ENCODE results near the gene C19orf81.

Gene C19orf81

DNA sequence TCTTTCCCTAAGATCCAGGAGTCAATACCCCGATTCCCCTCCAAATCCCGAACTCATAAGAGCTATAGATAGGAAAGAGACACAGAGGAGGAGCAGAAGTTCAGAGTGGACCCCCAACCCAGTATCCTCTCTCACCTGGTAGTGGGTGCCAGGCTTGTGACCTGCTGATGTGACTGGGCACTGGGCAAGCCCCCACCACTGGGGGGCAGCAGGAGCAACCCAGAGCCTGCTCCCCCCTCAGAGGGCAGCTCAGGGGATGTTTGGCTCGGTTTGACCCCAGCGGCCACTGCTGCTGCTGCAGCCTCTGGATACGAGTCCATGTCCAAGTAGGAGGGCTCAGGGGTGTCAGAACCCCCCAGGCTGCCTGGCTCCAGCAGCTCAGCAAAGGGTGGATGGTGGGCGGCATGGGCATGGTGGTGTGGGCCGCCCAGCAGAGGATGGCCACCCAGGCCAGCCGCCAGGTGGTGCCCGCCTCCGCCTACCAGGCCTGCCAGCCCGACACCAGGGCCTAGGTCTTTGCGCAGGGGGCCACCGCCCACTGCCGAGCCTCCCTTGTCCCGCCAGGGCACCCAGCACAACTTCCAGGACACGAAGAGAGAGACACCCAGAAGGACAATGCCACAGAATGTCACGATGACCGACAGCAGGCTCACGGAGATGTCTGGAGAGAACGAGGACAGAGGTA, 17.0 kb upstream of the C19orf81 start:
- FAIRE-seq = no peak

DNA sequence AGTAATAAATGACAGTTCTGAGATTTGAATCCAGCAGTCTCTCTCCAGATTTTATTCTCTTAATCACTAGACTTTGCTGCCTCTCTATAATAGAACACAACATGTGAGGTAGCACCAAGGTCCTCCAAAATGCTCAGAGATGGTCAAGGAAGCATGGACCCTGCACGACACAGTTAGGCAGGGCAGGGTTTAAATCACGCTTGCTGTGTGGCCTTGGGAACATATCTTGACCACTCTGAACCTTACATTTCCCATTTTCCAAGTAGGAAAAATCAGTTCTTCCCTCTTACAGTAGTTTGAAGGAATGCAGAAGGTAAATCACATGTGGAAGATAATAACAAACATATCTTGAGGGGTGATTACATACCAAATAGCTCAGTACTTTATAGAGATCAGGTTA, 15.9 kb upstream of the C19orf81 start:
- FAIRE-seq = no peak

DNA sequence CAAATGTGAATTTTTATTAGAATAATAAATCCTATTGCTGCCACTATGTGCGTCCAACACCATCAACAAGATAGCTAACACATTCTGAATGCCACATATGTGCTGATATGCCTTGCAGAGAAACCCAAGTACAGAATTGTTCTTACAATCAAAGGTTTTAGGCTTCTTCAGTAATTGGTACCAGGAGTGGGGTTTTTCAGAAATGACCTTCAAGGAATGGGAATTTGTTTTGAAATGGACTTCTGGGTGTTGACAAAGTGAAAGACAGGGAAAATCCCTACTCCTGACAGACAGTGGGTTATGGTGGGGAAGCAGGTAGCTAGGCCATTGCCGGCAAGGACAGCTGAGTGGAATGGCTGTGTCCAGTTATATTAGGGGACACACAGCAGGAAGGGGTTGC, 15.3 kb upstream of the C19orf81 start:
- no peak for FAIRE-seq

DNA sequence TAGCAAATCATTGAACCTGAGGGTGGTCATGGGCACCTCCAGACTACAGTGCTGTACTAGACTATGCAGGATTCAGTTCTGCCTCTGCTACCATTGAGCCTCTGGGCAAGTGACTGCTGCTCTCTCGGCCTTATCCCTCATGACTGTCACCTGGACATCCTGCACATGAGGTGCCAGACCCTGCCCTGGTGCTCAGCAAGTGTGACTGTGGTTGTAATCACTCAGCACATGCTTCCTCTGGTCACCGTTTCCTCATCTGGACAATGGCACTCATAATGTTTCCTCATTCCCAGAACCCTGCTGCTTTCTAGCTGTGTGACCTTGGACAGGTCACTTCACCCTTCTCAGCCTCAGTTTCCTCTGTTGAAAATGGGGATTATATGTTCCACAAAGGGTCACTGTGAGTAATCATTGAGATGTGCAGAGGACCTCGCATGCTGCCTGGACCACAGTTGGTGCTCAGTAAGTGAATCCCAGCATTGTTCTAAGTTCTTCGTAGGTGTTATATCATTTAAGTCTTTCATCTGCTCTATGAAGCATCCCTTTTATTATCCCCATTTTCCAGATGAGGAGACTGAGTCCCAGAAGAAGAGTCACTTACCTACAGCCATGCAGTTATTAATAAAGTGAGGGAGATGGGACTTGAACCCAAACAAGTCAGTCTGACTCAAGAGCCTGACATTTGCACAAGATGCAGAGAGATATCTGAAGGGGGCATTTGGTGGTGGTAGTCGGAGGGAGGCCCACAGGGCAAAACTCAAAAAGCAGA, 12.7 kb upstream of the C19orf81 start:
- FAIRE-seq = no peak

DNA sequence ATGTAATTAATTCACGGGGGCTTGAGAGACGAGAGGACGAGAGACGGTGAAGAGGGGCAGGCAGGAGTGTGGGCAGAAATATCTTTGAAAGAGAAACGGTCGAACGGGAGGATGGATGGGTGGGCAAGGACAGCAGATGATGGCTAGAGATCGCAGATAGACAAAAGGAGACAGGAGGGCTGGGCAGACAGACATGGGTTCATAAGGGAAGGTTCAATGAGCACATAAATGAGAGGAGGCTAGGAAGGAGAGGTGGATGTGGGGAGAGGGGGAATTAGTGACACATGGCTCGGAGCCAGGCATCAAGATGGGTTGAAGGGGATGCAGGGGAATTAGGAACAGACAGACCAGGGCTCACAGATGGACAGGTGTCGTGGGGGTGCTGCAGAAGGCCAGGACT, 10.6 kb upstream of the C19orf81 start:
- no peak for FAIRE-seq

DNA sequence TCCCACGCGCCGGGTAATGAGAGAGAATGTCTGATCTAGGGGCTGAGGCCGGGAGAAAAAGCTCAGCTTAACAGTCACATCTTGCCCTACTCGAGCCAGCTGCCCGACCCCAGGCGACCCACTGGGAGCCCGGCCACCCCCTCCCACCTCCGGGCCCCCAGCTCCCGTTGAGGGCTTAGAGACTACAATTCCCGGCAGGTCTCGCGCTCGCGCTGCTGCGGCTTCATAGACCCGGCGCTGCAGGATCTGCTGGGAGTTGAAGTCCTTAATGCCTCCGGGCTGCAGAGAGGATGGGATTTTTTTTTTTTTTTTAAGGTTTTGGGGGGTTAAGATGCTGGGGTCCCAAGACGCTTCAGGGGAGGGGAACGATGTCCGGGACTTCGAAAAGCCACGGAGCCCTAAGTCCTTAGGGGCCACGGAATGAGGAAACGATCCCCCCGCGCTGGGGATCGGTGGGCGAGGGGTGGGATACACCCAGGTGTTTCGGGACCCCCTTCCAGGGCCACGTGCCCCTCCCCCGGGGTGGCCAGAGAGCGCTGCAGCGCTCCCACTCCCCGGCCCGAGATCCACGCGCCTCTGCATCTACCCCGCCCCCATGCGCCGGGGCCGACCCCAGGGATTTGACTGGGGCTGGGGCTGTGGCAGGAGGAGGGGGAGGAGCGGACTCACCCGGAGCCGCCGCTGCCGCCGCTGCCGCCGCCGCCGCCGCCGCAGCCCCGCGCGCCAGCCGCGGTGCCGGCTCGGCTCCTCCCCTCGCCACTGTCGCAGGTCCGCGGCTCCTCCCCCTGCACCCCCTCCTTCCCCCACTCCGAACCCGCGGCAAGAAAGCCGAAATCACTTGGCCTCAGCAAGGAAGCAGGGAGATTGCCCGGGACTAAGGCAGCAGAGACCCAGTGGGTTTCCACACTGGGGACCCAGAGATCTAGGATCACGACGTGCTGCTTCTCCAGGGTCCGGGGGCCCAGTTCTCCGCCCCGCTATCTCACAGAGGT, 9.8 kb upstream of the C19orf81 start, which contains the start of gene SYT3:
Gene SYT3, minus strand, starts transcription at position 761 of the 992 bp plus-strand sequence. CDS start 2,470 bp downstream, outside the sequence.
- FAIRE-seq = no peak

DNA sequence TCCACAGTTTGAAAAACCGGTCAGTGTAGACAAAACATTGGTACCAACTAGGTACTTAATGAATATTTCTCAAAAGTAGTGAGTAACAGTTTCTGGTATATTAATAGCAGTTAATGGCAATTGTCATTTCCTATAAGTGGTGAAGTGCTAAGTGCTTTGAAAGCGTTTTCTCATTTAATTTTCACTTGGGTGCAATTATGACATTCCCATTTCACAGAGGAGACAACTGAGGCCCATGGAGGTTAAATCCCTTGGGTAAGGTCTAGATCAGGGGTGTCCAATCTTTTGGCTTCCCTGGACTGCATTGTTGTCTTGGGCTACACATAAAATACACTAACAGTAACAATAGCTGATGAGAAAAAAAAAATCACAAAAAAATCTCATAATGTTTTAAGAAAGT, 8.9 kb upstream of the C19orf81 start:
- no peak for FAIRE-seq

DNA sequence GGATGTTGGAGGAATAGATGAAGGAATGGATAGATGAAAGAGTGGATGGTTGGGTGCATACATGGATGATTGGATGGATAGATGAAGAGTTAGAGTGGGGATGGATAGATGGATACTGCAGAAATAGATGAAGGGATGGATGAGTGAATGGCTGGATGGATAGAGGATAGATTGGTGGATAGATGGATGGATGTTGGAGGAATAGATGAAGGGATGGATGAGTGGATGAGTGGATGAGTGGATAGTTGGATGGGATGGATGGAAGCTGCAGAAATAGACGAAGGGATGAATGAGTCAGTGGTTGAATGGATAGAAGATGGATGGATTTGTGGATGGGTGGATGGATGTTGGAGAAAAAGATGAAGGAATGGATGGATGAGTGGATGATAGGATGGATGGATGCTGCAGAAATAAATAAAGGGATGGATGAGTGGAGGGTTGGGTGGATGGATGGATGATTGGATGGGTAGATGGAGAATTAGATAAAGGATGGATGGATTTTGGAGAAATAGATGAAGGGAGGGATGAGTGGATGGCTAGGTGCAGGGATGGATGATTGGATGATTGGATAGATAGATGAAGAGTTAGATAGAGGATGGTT, 4.8 kb upstream of the C19orf81 start:
- no peak for FAIRE-seq

DNA sequence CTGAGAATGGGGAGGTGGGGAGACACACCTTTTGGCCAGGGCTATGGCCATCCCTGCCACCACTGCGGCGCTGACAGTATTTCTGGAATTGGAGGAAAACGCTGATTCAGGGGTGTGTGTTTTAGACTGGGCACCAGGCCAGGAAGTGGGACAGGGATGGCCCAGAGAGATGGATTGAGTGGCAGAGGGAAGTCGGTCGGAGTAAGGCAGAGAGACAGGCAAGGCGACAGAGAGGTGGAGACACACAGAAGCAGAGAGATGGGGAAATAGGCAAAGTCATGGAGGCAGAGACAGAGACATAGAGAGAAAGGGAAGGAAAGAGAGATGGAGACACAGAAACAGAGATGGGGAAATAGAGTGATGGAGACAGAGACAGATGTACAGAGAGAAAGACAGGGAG, 4.1 kb upstream of the C19orf81 start:
- no peak for FAIRE-seq

DNA sequence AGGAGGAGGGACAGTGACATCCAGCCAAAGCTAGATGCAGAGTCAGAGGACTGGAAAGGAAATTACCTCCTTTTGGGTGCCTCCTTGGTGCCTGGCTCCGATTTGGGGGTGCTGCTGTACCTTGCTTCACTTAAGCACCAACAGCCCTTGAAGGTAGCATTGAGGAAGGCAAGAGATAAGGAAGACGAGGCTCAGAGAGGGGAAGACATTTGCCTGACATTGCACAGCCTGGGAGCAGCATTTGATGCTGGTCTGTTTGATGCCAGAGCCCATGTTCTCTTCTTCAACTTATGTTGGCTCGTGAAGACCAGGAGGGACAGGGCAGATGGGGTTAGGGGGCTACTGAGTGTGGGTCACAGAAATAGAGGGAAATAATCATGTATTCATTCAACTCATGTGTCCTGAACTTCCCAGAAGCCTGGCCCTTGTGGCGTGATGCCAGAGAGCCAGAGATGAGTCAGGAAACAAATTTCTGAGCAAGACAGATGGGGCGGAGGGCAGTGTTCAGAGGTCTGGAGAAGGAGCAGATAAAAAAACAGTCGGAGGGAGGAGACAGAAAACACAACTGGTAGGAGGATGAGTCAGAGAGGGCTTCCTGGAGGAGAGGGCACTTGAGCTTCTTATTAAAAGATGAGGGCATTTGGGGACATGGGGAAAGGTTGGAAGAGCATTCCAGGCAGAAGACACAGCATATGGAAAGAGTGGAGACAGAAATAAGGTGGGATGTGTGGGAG, 3.0 kb upstream of the C19orf81 start:
- no peak for FAIRE-seq

DNA sequence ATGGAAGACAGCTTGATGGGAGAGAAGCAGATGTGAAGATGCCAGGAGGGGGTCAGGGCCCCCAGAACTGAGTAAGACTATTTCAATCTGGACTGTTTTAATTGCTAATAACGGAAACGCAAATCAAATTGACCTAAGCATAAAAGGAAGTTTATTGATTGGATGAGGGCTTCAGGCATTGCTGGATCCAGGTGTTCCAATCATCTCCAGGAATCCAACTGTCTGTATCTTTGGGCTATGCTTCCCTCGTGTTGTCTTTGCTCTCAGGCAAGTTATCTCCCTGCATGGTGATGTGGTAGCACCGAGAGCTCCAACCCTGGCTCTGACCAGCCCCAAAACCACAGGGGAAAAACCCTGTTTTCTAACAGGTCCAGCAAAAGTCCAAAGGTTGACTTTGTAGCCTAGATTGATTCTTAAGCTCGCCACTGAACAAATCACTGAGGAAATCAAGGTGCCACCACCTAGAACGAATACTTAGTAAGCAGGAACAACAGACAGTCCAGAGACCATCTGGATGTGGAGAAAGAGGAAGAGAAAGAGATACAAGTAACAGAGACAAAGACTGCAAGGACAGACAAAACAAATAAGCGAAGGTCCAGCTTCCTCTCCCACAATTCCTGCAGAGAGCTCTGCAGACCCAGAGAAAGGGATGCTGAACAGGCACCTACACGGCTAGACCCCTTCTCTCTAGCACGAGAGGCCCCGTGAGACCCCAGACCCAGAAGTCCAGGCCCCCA, 1.2 kb upstream of the C19orf81 start:
- no peak for FAIRE-seq

DNA sequence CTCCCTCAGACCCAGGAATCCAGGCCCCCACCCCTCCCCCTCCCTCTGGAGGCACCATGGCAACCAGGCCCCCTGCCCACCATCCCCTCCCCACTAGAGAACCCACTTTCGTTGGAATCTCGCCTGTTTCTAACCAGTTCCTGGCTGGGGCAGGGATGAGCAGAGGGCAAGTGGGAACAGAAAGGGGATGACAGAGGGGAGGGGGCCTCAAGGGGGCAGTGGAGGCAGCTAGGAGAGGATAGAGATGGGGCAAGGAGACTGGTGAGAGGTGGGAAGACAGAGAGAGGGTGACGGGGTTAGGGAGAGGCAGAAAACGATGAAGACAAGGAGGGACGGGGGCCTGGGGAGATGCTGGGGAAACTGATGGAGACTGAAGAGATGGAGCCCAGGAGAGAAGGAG, 586 bp upstream of the C19orf81 start:
- no peak for FAIRE-seq

DNA sequence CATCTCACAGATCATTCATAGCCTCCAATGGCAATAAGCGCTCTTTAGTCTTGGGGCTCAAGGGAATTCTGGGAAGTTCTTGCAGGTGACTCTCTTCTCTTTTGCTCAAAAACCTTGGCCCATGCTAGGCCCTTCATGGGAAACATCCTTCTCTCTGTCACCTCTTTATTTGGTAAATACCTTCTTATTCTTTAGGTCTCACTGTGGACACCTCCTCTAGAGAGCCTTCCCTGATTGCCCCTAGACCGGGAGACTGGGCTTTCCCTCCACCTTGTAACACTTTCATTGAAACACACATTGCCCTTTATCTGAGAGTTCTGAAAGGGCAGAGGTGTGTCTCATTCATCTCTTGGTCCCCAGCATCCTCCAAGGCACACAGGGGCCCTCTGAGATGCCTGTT, 1.9 kb downstream of the C19orf81 start:
- FAIRE-seq = no peak

DNA sequence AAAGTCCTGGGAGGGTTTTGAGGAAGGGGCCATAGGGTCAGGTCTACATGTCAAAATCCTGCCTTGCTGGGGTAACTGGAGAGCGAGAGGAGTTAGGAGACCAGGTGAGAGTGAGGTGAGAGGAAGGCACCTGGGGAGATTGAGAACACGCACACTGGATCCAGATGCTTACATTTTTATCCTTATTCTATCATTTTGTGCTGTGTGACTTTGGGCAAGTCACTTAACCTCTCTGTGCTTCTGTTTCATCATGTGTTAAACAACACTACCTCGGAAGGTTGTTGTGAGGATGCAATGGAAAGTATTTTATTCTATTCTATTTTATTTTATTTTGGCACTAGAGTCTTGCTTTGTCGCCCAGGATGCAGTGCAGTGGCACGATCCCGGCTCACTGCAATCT, 3.5 kb downstream of the C19orf81 start:
- FAIRE-seq = no peak

DNA sequence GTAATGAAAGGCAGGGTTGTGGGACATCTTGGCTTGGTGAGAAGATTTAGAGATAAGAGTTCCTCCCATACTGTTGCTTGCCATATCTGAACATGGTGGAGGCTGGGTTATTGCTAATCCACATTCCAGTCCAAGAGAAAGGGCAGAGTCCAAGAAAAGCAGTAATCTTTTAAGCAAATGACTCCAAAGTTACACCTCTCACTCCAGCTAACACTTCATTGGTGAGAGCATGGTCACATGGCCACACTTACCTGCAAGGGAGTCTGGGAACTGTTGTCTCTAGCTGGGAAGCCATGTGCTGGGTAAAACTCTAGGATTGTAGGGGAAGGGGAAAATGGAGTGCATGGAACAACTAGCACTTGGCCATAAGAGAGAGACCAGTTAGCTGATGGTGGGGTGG, 5.6 kb downstream of the C19orf81 start:
- no peak for FAIRE-seq

DNA sequence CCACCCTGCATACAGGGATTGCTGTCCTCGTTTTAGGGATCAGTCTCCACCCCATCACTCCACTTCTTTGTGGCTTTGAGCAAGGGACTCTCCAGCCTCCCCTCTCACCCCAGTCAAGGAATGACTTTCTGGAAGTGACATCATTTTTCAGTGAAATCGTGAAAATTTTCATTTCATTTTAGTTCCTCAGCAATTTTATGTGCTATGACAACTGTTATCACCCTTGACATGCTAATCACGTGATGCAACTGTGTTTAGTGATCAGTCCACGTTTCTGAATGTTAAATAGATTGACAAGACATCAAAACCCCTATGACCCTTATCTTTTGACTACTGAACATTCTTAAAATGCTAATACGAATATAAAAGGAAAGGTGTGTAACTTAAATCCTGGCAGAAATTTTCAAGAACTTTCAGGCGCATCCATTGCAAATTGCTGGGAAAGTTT, 8.0 kb downstream of the C19orf81 start:
- FAIRE-seq = no peak

DNA sequence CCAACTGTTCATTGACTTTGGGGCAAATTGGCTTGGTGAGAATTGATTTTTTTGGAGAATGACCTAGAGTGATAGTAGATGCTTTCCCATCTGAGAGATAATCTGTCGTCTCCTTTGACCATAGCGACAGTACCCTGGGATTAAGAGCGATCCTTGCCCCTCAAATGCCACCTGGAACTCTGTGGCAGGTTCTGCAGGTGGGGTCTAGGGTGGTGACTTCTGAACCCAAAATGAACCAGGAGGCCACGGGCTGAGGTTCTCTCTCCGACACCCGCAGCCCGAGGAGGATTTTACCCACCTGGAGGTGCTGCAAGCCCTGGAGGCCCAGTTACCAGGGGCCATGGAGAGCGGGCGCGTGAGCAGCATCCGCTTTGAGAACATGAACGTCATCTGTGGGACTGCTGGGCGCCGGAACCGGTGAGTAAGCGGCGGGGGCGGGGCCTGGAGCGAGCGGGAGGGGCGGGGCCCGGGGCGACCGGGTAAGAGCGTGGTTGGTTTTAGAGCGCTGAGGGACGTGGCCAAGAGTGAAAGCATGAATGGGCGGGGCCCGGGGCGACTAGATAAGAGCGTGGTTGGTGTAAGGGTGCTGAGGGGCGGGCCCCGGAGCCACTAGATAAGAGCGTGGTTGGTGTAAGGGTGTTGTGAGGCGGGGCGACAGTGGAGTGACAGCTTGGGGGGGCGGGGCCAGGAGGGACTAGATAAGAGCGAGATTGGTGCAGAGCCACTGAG, 8.6 kb downstream of the C19orf81 start:
- peak; percentile 99 for FAIRE-seq

DNA sequence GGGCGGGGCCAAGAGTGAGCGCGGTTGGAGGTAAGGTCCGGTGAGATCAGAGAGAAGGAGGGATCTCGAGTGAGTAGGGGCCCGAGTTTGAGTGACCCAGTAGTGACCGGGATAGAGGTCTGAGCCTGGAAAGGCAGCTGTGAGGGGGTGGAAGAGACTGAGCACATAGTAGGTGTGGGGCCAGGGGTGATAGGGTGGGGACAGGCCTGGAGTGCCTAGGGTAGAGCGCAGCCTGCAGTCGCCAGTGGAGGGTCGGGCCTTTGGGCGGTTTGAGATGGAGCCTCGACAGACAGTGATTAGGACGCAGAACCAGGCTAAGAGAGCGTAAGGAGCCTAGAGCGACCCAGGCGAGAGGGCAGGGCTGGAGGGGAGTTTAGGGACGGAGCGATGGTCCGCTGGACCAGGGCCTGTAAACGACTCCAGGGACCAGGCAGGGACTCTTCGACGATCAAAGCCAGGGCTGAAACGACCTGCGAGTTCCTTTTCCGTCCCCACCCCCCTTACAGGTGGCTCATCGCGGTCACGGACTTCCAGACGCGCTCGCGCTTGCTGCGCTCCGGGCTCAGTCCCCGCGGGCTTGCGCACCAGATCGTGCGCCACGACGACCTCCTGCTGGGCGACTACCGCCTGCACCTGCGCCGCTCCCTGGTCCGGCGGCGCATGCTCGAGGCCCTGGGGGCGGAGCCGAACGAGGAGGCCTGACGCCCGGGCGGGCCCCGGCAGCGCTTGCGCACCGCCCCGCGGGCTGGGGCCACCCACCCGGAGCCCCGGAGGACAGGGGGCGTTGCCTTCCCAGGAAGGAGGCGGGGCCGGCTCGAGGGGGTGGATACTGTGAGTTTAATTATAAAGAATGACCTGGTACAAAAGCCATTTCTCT, 9.4 kb downstream of the C19orf81 start:
- no peak for FAIRE-seq

DNA sequence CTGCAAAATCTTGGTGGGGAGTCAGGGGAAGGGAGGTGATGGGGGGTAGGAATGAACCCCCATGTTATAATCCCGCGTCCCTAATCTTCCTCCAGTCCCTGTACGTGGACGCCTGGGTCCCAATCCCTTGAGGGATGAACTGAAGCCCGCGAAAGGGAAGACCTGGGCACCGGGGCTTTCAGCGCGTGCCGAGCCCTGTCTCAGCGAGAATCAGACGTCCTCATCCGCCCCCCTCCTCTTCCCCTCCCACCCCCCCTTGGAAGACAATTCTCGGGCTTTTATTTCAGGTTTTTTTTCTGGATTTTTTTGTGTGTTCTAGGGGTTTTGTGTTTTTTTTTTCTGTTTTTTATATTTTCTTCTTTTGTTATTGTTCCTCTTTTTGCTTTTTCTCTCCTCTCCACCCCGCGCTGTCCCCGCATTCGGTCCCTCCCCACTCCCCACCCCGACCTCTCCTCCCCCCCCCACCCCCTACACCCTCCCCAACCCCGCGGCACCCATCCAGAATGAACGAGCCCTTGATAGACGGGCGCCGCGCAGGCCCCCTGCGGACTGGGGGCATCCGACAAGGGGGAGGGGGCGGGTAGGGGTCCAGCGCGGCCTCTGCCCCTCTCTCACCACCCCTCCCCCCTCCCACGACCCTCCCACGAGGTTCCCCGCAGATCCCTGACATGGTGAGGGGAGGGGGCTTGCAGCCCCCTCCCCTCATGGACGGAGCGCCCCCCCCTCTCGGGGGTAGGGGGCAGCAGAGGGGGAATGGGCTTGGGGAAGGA, 10.3 kb downstream of the C19orf81 start:
- no peak for FAIRE-seq

Measured in A204.1 (cell line).